Astrocyte (in vitro differentiated cells and primary cell): ENCODE measurements around the gene GBA3.

Experiments
- CTCF ChIP-seq: IDR thresholded peaks from 2 replicates; pipeline ENCODE4 v1.5.1; 2011; ENCODE audit warnings: low read depth, mild to moderate bottlenecking, inconsistent platforms, low read length, moderate library complexity; ENCODE audit not compliant: insufficient read depth
- EZH2 ChIP-seq: IDR thresholded peaks from 2 replicates; pipeline ENCODE4 v1.6.1; 2012; ENCODE audit warnings: mild to moderate bottlenecking, low read length, inconsistent platforms; ENCODE audit not compliant: insufficient read depth

- TF ChIP-seq CTCF: no peak
- TF ChIP-seq EZH2: no peak
These were observed 2.3 kb downstream of the GBA3 start for GRCh38 chr4:22695029-22695428.
